IMR-90 (cell line): Measurements from ENCODE around the gene OR7G2. TPM values are rescaled to one million over a fixed set of nuclear protein-coding genes. Genes with fewer than 3 reads are reported as not detected.

Experiments
- ATAC-seq: fragments of 200-7000 bp; cut with Tn5 transposase; 2 replicates; pipeline ENCODE4 v1.9.1; 2020; ENCODE audit warnings: low read depth, mild to moderate bottlenecking, moderate library complexity
- BruUV-seq: library from RNA; stranded (reverse); fragments of 400-500 nt; replicated peaks from 2 replicates; lab custom pipeline; 2021; lab: Mats Ljungman, UMichigan
- CTCF ChIA-PET: fragments of 300-600 bp; formaldehyde crosslinking; extraction: SDS; loops from one replicate; lab custom pipeline; 2021; ENCODE audit warnings: antibody characterized with exemption; lab: Yijun Ruan, JAX
- POLR2A ChIA-PET: fragments of 300-600 bp; sonication (Branson Sonifier 250); formaldehyde crosslinking; loops from one replicate; lab custom pipeline; 2022; ENCODE audit warnings: antibody characterized with exemption; ENCODE audit not compliant: unreplicated experiment; lab: Charles Lee
- DNase-seq: peaks from one replicate; pipeline ENCODE4 v3.0.0; 2013
- H2AFZ ChIP-seq: replicated peaks from 2 replicates; pipeline ENCODE3; 2013; ENCODE audit warnings: low read length, mild to moderate bottlenecking; ENCODE audit not compliant: poor library complexity
- H2AK5ac ChIP-seq: 2 replicates; pipeline ENCODE4 v1.6.1; 2013; ENCODE audit warnings: low read depth, low read length, inconsistent platforms
- H2AK9ac ChIP-seq: replicated peaks from 2 replicates; pipeline ENCODE3; 2013; ENCODE audit warnings: mild to moderate bottlenecking, low read depth, low read length, moderate library complexity; ENCODE audit not compliant: poor library complexity
- H2BK120ac ChIP-seq: 2 replicates; pipeline ENCODE4 v1.6.1; 2013; ENCODE audit warnings: low read depth, low read length, inconsistent platforms
- H2BK15ac ChIP-seq: 3 replicates; pipeline ENCODE4 v1.6.1; 2013; ENCODE audit warnings: low read depth, low read length, inconsistent platforms
- H2BK20ac ChIP-seq: 2 replicates; pipeline ENCODE4 v1.6.1; 2013; ENCODE audit warnings: low read depth, mild to moderate bottlenecking, inconsistent platforms, low read length, moderate library complexity
- H2BK5ac ChIP-seq: 2 replicates; pipeline ENCODE4 v1.6.1; 2013; ENCODE audit warnings: mild to moderate bottlenecking, low read depth, low read length, inconsistent platforms; ENCODE audit not compliant: poor library complexity, severe bottlenecking
- H3K14ac ChIP-seq: replicated peaks from 2 replicates; pipeline ENCODE4 v1.6.1; 2013; ENCODE audit warnings: low read depth, low read length, inconsistent platforms
- H3K18ac ChIP-seq: 2 replicates; pipeline ENCODE4 v1.6.1; 2013; ENCODE audit warnings: low read depth, low read length, control low read depth
- H3K23ac ChIP-seq: 2 replicates; pipeline ENCODE4 v1.6.1; 2013; ENCODE audit warnings: low read depth, low read length, inconsistent platforms
- H3K27ac ChIP-seq: 2 replicates; pipeline ENCODE4 v1.5.1; 2013; ENCODE audit warnings: mild to moderate bottlenecking, control low read depth, low read length; ENCODE audit not compliant: insufficient read depth
- H3K27me3 ChIP-seq: 2 replicates; pipeline ENCODE4 v1.6.1; 2013; ENCODE audit warnings: low read length; ENCODE audit not compliant: control insufficient read depth, insufficient read depth
- H3K36me3 ChIP-seq: 2 replicates; pipeline ENCODE4 v1.6.1; 2013; ENCODE audit warnings: low read length, mixed read lengths; ENCODE audit not compliant: control insufficient read depth, insufficient read depth
- H3K4ac ChIP-seq: 2 replicates; pipeline ENCODE4 v1.6.1; 2013; ENCODE audit warnings: low read depth, low read length, inconsistent platforms
- H3K4me1 ChIP-seq: 2 replicates; pipeline ENCODE4 v1.6.1; 2013; ENCODE audit warnings: low read length, mixed read lengths; ENCODE audit not compliant: control insufficient read depth, insufficient read depth
- H3K4me2 ChIP-seq: 2 replicates; pipeline ENCODE4 v1.6.1; 2013; ENCODE audit warnings: low read depth, mild to moderate bottlenecking, control low read depth, low read length, moderate library complexity
- H3K4me3 ChIP-seq: 2 replicates; pipeline ENCODE4 v1.5.1; 2013; ENCODE audit warnings: low read depth, mild to moderate bottlenecking, control low read depth, low read length, moderate library complexity; ENCODE audit not compliant: insufficient read depth
- H3K56ac ChIP-seq: 2 replicates; pipeline ENCODE4 v1.6.1; 2013; ENCODE audit warnings: low read length, inconsistent platforms; ENCODE audit not compliant: insufficient read depth; ENCODE audit errors: extremely low read depth
- H3K79me1 ChIP-seq, 2 experiments: 2 replicates each; pipeline ENCODE4 v1.6.1; 2013; ENCODE audit warnings: low read length in 2 of 2, inconsistent platforms in 1 of 2, low read depth in 1 of 2
- H3K9ac ChIP-seq: 2 replicates; pipeline ENCODE4 v1.6.1; 2013; ENCODE audit warnings: low read depth, low read length, control low read depth
- H3K9me1 ChIP-seq: 2 replicates; pipeline ENCODE4 v1.6.1; 2013; ENCODE audit warnings: low read length, inconsistent platforms; ENCODE audit not compliant: insufficient read depth
- H3K9me3 ChIP-seq: 2 replicates; pipeline ENCODE4 v1.6.1; 2013; ENCODE audit warnings: low read length; ENCODE audit not compliant: control insufficient read depth, insufficient read depth
- H4K20me1 ChIP-seq: 2 replicates; pipeline ENCODE4 v1.6.1; 2013; ENCODE audit warnings: low read length, inconsistent platforms; ENCODE audit not compliant: insufficient read depth
- H4K5ac ChIP-seq: 2 replicates; pipeline ENCODE4 v1.6.1; 2013; ENCODE audit warnings: mild to moderate bottlenecking, low read depth, low read length, control low read depth
- H4K8ac ChIP-seq, 2 experiments: 2 replicates each; pipeline ENCODE4 v1.6.1; 2013; ENCODE audit warnings: low read depth in 2 of 2, low read length in 2 of 2, control low read depth in 1 of 2, inconsistent platforms in 1 of 2
- H4K91ac ChIP-seq: 2 replicates; pipeline ENCODE4 v1.6.1; 2013; ENCODE audit warnings: low read depth, low read length, inconsistent platforms; ENCODE audit not compliant: insufficient read depth
- CEBPB ChIP-seq: IDR thresholded peaks from 2 replicates; pipeline ENCODE4 v1.6.1; 2012; ENCODE audit warnings: low read depth, low read length, improper control_type of control experiment
- CHD1 ChIP-seq: IDR thresholded peaks from 2 replicates; pipeline ENCODE4 v1.6.1; 2012; ENCODE audit warnings: low read depth, low read length, improper control_type of control experiment
- FOS ChIP-seq: fragments of 150-350 bp; IDR thresholded peaks from 2 replicates; pipeline ENCODE4 v1.6.1; 2016; ENCODE audit warnings: low read depth, low read length
- MAFK ChIP-seq: IDR thresholded peaks from 2 replicates; pipeline ENCODE4 v1.6.1; 2012; ENCODE audit warnings: low read depth, low read length, improper control_type of control experiment
- MAZ ChIP-seq: IDR thresholded peaks from 2 replicates; pipeline ENCODE4 v1.6.1; 2012; ENCODE audit warnings: low read depth, mild to moderate bottlenecking, low read length, improper control_type of control experiment, moderate library complexity, borderline replicate concordance
- MXI1 ChIP-seq: IDR thresholded peaks from 2 replicates; pipeline ENCODE4 v1.6.1; 2012; ENCODE audit warnings: low read depth, mild to moderate bottlenecking, low read length, moderate library complexity, borderline replicate concordance
- RAD21 ChIP-seq: IDR thresholded peaks from 2 replicates; pipeline ENCODE4 v1.6.1; 2012; ENCODE audit warnings: low read length, improper control_type of control experiment
- RCOR1 ChIP-seq: IDR thresholded peaks from 2 replicates; pipeline ENCODE4 v1.6.1; 2012; ENCODE audit warnings: mild to moderate bottlenecking, low read length, improper control_type of control experiment; ENCODE audit not compliant: insufficient replicate concordance
- RFX5 ChIP-seq: IDR thresholded peaks from 2 replicates; pipeline ENCODE4 v1.8.0; 2012; ENCODE audit warnings: low read depth, mild to moderate bottlenecking, low read length, moderate library complexity
- SMC3 ChIP-seq: fragments of 150-350 bp; IDR thresholded peaks from 2 replicates; pipeline ENCODE4 v1.6.1; 2016; ENCODE audit warnings: low read depth, mild to moderate bottlenecking, antibody characterized with exemption, low read length, moderate library complexity
- WGBS, 2 experiments: methylation state at CpG; one replicate each; pipeline versions ENCODE4 v1.1.5 to v1.1.7; 2013; ENCODE audit warnings: missing lambda C conversion rate in 2 of 2; ENCODE audit not compliant: insufficient read length in 1 of 2; ENCODE audit errors: extremely low coverage in 2 of 2; 5-methylcytosine and 5-hydroxymethylcytosine counted together
- dilution Hi-C: fragments of 300-500 bp; cut with HindIII; formaldehyde crosslinking; loops from one replicate; pipeline ENCODE4 v1.14.3; 2018; ENCODE audit warnings: low sequenced_read_pairs; ENCODE audit not compliant: unreplicated experiment
- in situ Hi-C: fragments of 300-500 bp; cut with MboI; formaldehyde crosslinking; loops from 3 replicates; pipeline ENCODE4 v1.14.3; 2019; ENCODE audit warnings: low sequenced_read_pairs, inconsistent platforms, mixed read lengths
- intact Hi-C: fragments of 100-400 bp; cut with micrococcal nuclease; formaldehyde crosslinking; loops from 2 replicates; pipeline ENCODE4 v1.10.0; 2022
- polyA plus RNA-seq, 3 experiments: library from polyadenylated mRNA; depleted of rRNA; stranded (reverse); fragments of >200 nt; gene quantifications; 2 replicates each; pipeline ENCODE4 v1.2.3, GENCODE V29; 2012; ENCODE audit warnings: low replicate concordance in 1 of 3
- total RNA-seq: library from RNA; depleted of rRNA; stranded (reverse); fragments of >200 nt; gene quantifications from 2 replicates; pipeline ENCODE4 v1.2.3, GENCODE V29; 2012
- TF ChIP-seq, protein P1 (sequence below): fragments of 150-350 bp; IDR thresholded peaks from 2 replicates; pipeline ENCODE4 v1.6.1; 2017; ENCODE audit warnings: mild to moderate bottlenecking, antibody characterized with exemption, low read length, low read depth

Gene OR7G2
- total and polyA plus RNA-seq, 2 of the 4 experiments (the other 2 are of a cell fraction) = not detected

- no peak for TF ChIP-seq MAFK
Observed at GRCh38 chr19:9139609-9140158, 32.4 kb upstream of the OR7G2 start (continued).

GRCh38 chr19:9132422-9132821 is 25.1 kb upstream of the OR7G2 start:
- Histone ChIP-seq H3K4me3 (no peak overlapping the region), H4K91ac (no peak overlapping the region), H3K4me1 (no peaks in the 10 kb centered on the region), H3K4me2 (no peak overlapping the region), H3K27ac (no peak overlapping the region), H2AK9ac (no peak overlapping the region), H3K14ac (no peak overlapping the region), H3K9me3 (no peaks in the 10 kb centered on the region), H3K9me1 (no peaks in the 10 kb centered on the region), H4K8ac (no peak overlapping the region), H2AK5ac (no peak overlapping the region), H3K56ac (no peak overlapping the region), H3K18ac (no peak overlapping the region), H4K5ac (no peak overlapping the region), H2AFZ (no peak overlapping the region), H3K36me3 (no peaks in the 10 kb centered on the region), H2BK15ac (no peak overlapping the region), H3K9ac (no peak overlapping the region), H3K27me3 (no peaks in the 10 kb centered on the region), H2BK20ac (no peak overlapping the region), H3K79me1 (no peaks in the 10 kb centered on the region), H2BK120ac (no peak overlapping the region), H2BK5ac (no peak overlapping the region), H3K4ac (no peak overlapping the region), H4K20me1 (no peaks in the 10 kb centered on the region), H3K23ac (no peak overlapping the region)
- ChIA-PET POLR2A (no interaction called here), CTCF (no interaction called here)
- intact Hi-C loops = no loop called here
- no TSS peak for BruUV-seq
- dilution Hi-C loops = no loop called here
- WGBS, 2 experiments = no CpG with 5 or more reads among the region's 5 CpGs
- in situ Hi-C loops = loop anchor here (10.0 to 25.0 kb wide), 2 partner anchors 662 to 930 kb away; no protein-coding TSS in a partner anchor
- ATAC-seq (no peak), DNase-seq (no peak)
- TF ChIP-seq CHD1 (no peak), RFX5 (no peak), MAZ (no peak), RCOR1 (no peak), MXI1 (no peak), CEBPB (no peak), MAFK (no peak), SMC3 (no peak), FOS (no peak), RAD21 (no peak)
- TF ChIP-seq, protein P1, sequence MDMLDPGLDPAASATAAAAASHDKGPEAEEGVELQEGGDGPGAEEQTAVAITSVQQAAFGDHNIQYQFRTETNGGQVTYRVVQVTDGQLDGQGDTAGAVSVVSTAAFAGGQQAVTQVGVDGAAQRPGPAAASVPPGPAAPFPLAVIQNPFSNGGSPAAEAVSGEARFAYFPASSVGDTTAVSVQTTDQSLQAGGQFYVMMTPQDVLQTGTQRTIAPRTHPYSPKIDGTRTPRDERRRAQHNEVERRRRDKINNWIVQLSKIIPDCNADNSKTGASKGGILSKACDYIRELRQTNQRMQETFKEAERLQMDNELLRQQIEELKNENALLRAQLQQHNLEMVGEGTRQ = no peak
